Omental fat pad (tissue), 4 donors: Measurements from ENCODE around the gene UBQLNL. TPM values are rescaled to one million over a fixed set of nuclear protein-coding genes. Genes with fewer than 3 reads are reported as not detected.

Experiments
- ATAC-seq: fragments of 150-250 bp; one replicate; pipeline ENCODE4 v1.9.1; 2016; ENCODE audit warnings: mild to moderate bottlenecking, moderate library complexity; ENCODE audit not compliant: low FRiP score
- DNase-seq: peaks from one replicate; pipeline ENCODE4 v3.0.0-alpha.2; 2019; ENCODE audit warnings: low spot score
- CTCF ChIP-seq, 3 donors: fragments of 450-650 bp; IDR thresholded peaks; one replicate each; pipeline ENCODE4 v1.5.1; 2016 to 2017; ENCODE audit warnings: antibody characterized with exemption in 3 of 3, mild to moderate bottlenecking in 3 of 3, moderate library complexity in 2 of 3
- total RNA-seq, 4 donors: library from RNA; depleted of rRNA; stranded (reverse); fragments of >200 nt; gene quantifications; one replicate each; pipeline ENCODE4 v1.1.0, GENCODE V29; 2016

Gene UBQLNL
- total RNA-seq, 4 donors from 2014 or later, result 0.19 to 1.7 (median 0.81) TPM

GRCh38 chr11:5509803-5510202 lies 6.7 kb downstream of the UBQLNL start, which contains the start of gene UBQLN3:
Gene UBQLN3 (minus strand): TSS chr11:5509957. CDS start chr11:5509558, 399 bp downstream.
- ATAC-seq (peak; percentile 28), DNase-seq (no peak)

GRCh38 chr11:5508605-5509004 lies 7.9 kb downstream of the UBQLNL start:
- DNase-seq (no peak), ATAC-seq (no peak)
- no peak for TF ChIP-seq CTCF (IDR thresholded peaks at IDR 0.05)

More at GRCh38 chr11:5509803-5510202, 6.7 kb downstream of the UBQLNL start, which contains the start of gene UBQLN3:
- no peak for TF ChIP-seq CTCF (IDR thresholded peaks at IDR 0.05)

GRCh38 chr11:5507933-5508305 lies 8.6 kb downstream of the UBQLNL start:
- DNase-seq (no peak), ATAC-seq (no peak)
- no peak for TF ChIP-seq CTCF (IDR thresholded peaks at IDR 0.05)

- no peak for TF ChIP-seq CTCF (IDR thresholded peaks at IDR 0.05)
- no peak for ATAC-seq
Measured at GRCh38 chr11:5507177-5507932, 9.1 kb downstream of the UBQLNL start.

GRCh38 chr11:5505363-5506048 lies 11.0 kb downstream of the UBQLNL start:
- no peak for ATAC-seq
- DNase-seq, result no peak
- no peak for TF ChIP-seq CTCF (IDR thresholded peaks at IDR 0.05)

More at GRCh38 chr11:5507177-5507932, 9.1 kb downstream of the UBQLNL start:
- DNase-seq, result no peak

GRCh38 chr11:5504403-5504921 lies 12.0 kb downstream of the UBQLNL start:
- DNase-seq (no peak), ATAC-seq (no peak)
- TF ChIP-seq CTCF (IDR thresholded peaks at IDR 0.05), result no peak
